Mesothelial cell of epicardium (in vitro differentiated cells): Measurements from ENCODE around the gene RAB1B. TPM values are rescaled to one million over a fixed set of nuclear protein-coding genes. Genes with fewer than 3 reads are reported as not detected.

Source experiments
- DNase-seq, 2 experiments: peaks; one replicate each; pipeline ENCODE4 v3.0.0; 2021; ENCODE audit warnings: low spot score in 2 of 2; ENCODE audit not compliant: unreplicated experiment in 2 of 2
- H3K27ac Mint-ChIP-seq: 2 replicates; pipeline ENCODE4 v1.8.0; 2021; ENCODE audit warnings: mixed read lengths
- H3K27me3 Mint-ChIP-seq: 2 replicates; pipeline ENCODE4 v1.8.0; 2021; ENCODE audit warnings: low read depth, mixed read lengths
- H3K36me3 Mint-ChIP-seq: 2 replicates; pipeline ENCODE4 v1.8.0; 2021; ENCODE audit warnings: mixed read lengths
- H3K4me1 Mint-ChIP-seq: 2 replicates; pipeline ENCODE4 v1.8.0; 2021; ENCODE audit warnings: mixed read lengths
- H3K4me3 Mint-ChIP-seq: 2 replicates; pipeline ENCODE4 v1.8.0; 2021; ENCODE audit warnings: mild to moderate bottlenecking, moderate library complexity, mixed read lengths
- H3K9me3 Mint-ChIP-seq: 2 replicates; pipeline ENCODE4 v1.8.0; 2021; ENCODE audit warnings: mixed read lengths
- total RNA-seq: library from RNA; stranded (reverse); gene quantifications from 3 replicates; pipeline ENCODE4 v1.2.1, GENCODE V29; 2021
- TF ChIP-seq, protein P1 (sequence below): fragments of 200-600 bp; sonication (generic); IDR thresholded peaks from one replicate; pipeline ENCODE4 v1.5.0; 2021; ENCODE audit warnings: antibody characterized with exemption; ENCODE audit not compliant: unreplicated experiment

Gene RAB1B
- total RNA-seq, 1 donor from 2014 or later: 91.8 TPM

DNA sequence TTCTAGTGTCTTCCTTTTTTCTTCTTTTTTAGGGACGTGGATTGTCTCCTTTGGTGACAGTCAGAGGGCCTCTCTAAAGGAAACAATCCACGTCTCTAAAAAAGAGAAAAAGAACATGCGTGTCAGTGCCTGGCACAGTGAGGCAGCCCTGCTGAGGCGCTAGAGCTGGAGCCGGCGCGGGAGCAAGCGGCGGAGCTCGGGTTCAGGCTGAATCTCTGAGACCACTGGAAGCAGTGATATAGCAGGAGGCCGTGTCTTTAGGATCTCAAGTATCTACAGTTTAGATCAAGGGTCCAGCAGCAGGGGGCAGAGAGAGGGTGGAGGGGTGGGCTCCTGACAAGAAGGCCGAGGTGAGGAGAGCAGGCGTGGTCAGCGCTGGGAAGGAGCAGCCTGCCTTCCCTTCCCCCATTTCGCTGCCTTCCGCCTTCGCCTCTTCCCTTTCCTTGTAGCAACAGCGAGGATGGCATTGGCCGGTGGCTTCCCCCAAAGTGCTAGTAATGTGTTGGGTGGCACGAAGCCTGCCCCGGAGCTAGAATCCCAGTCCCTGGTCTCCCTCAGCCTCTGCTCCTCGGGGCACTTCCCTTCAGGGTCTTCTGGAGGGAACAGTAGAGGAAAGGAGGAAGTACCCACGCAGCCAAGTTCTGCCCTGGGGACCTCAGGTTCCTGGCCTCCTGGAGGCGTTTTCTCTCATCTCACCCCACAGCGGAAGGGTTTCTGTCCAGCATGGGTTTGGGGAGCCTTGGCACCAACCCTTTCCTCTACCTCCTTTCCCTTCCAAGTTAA, 28.2 kb upstream of the RAB1B start:
- Mint-ChIP-seq H3K36me3 (peaks cover 21% of the 10 kb centered on the region), H3K9me3 (no peaks in the 10 kb centered on the region), H3K27ac (no peak overlapping the region), H3K27me3 (no peaks in the 10 kb centered on the region), H3K4me1 (no peaks in the 10 kb centered on the region), H3K4me3 (no peak overlapping the region)
- TF ChIP-seq, protein P1, sequence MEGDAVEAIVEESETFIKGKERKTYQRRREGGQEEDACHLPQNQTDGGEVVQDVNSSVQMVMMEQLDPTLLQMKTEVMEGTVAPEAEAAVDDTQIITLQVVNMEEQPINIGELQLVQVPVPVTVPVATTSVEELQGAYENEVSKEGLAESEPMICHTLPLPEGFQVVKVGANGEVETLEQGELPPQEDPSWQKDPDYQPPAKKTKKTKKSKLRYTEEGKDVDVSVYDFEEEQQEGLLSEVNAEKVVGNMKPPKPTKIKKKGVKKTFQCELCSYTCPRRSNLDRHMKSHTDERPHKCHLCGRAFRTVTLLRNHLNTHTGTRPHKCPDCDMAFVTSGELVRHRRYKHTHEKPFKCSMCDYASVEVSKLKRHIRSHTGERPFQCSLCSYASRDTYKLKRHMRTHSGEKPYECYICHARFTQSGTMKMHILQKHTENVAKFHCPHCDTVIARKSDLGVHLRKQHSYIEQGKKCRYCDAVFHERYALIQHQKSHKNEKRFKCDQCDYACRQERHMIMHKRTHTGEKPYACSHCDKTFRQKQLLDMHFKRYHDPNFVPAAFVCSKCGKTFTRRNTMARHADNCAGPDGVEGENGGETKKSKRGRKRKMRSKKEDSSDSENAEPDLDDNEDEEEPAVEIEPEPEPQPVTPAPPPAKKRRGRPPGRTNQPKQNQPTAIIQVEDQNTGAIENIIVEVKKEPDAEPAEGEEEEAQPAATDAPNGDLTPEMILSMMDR: no peak
- no peak for DNase-seq

DNA sequence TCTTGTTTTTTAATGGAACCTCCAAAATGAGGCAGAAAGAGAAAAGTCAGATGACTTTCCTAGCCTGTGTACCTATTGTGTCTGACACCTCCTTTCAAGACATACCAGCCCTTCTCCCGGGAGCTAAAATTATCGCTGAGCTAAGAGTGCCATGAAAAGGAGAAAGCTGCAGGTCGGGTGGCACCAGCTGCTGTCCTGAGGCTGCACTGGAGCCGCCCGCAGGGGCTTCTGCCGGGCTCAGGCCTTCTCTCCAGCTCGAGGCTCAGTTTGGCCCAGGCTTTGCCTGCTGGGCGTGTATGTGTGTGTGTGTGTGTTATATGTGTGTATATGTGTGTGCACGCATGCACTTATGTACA, 27.7 kb upstream of the RAB1B start:
- Mint-ChIP-seq H3K4me3 (no peak overlapping the region), H3K9me3 (no peaks in the 10 kb centered on the region), H3K36me3 (peaks cover 15% of the 10 kb centered on the region), H3K4me1 (no peaks in the 10 kb centered on the region), H3K27me3 (no peaks in the 10 kb centered on the region), H3K27ac (no peak overlapping the region)
- DNase-seq: no peak
- TF ChIP-seq, protein P1: no peak

DNA sequence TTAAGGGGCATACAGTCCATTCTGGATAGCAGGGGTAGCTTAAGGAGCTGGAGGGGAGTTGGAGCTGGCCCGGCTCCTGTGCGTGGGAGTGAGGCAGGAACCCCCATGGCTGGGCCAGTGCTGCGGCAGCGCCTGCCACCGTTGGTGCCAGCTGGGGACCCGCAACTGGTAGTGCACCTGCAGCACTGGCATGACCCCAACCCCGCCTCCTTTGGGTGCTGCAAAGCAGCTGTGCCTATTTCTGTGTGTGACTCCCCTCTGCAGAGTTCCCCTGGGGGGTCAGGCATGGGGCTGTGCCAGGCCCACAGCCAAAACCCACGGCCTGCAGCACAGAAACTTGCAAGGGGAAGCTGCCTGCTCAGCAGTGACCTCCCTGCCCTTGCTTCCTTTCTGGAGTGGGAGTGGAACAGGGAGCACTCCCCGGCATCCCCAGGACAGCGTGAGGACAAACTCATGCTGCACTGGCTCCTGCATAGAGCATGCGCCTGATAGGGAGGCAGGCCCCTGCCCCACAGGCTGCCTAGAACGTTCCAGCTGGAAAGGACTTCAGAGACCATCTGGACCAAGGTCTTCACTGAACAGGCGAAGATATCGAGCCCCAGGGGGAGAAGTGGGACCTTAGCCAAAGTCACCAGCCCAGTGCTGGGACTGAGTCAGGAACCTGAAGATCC, 26.2 kb upstream of the RAB1B start:
- Mint-ChIP-seq H3K9me3 (no peaks in the 10 kb centered on the region), H3K36me3 (peaks cover 17% of the 10 kb centered on the region), H3K4me3 (no peak overlapping the region), H3K4me1 (no peaks in the 10 kb centered on the region), H3K27ac (no peak overlapping the region), H3K27me3 (no peaks in the 10 kb centered on the region)
- no peak for DNase-seq
- TF ChIP-seq, protein P1: no peak

DNA sequence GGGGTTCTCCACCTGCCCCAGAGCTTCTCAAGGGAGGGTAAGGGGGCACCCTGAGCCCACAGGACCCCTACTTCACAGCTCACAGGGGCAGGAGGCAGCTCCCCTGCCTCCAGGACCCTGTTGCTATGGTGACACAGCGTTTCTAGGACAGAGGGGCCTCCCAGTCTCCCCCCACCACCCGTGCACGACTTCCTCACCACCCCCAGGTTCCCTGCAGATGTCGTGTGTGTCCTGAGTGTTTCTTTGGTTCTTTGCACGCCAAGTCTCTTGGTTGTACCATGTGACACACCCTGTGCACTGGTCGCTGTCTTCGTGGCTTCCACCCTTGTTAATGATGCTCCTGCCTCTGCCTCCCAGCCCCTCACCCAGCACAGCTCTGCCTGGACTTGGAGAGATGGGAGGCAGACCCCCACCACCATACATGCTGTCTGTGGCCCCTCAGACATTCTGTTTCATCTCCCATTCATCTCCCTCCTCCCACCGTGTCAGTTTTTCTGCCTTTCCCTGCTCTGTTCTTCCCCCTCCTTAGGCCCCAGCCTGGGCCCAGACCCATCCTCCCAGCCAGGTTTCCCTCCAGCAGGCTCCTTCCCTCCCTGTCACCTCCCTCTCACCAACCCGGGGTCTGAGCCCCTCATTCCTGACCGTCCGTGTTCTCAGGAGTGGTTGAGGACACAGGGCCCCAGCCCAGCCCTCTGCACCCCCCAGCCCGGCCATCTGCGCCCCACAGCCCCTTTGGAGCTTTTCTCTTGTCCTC, 24.5 kb upstream of the RAB1B start:
- TF ChIP-seq, protein P1: no peak
- Mint-ChIP-seq H3K4me1 (no peaks in the 10 kb centered on the region), H3K27ac (no peak overlapping the region), H3K4me3 (no peak overlapping the region), H3K36me3 (peaks cover 21% of the 10 kb centered on the region), H3K27me3 (no peaks in the 10 kb centered on the region), H3K9me3 (no peaks in the 10 kb centered on the region)
- DNase-seq: no peak

DNA sequence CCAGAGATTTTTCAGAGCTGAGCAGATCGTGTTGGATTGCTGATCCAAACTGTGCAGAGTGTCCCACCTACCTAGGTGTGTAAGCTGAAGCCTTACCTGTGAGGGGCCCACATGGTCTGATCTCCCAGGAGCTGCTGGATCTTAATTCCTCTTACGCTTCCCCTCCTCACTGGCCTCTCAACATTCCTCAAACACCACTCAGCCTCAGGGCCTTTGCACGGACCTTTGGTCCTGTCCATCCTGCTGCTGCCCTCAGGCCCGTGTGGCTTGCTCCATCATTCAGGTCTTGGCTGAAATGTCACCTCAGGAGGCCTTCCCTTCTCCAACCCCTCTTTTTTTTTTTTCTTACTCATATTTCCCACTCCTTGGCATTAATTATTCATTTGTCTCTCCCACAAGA, 21.1 kb upstream of the RAB1B start:
- Mint-ChIP-seq H3K9me3 (no peaks in the 10 kb centered on the region), H3K27ac (no peak overlapping the region), H3K4me1 (no peaks in the 10 kb centered on the region)

More for the DNA sequence above, 21.1 kb upstream of the RAB1B start:
- TF ChIP-seq, protein P1: no peak
- peaks cover 19% of the 10 kb centered on the region for H3K36me3 Mint-ChIP-seq
- no peak for DNase-seq
- H3K4me3 Mint-ChIP-seq: no peak overlapping the region
- no peaks in the 10 kb centered on the region for H3K27me3 Mint-ChIP-seq
